ENCODE results near the gene C3orf52.

The C3orf52 gene

DNA sequence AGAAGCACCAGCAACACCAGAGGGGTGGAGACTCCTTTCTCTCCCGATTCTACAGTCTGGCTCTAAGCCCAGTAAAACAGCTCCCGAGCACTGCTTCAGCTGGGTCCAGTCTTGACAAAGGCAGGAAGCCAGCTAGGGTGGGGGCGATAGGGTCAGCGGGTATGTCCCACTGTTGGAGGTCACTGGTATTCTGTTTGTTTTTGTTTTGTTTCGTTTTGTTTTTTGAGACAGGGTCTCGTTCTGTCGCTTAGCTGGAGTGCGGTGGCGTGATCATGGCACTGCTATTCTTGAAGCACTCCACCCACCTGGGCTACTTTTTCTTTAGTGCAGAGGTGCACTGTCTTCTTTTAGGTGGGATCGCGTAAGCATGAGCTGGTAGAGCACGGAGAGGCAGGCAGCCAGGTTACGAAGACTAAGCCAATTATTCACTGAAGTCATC lies 30.6 kb downstream of the C3orf52 start:
- no peak for DNase-seq (ENCODE audit: low spot score in 2 of 2)
- H3K9me3 ChIP-seq: no peaks in the 10 kb centered on the region; the same call in 1 of the 2 replicates
- in situ Hi-C loops (cut with MboI; ENCODE audit: low sequenced_read_pairs): loop anchor here (10.0 to 25.0 kb wide), 2 partner anchors 171 to 408 kb away; partner anchors contain the start of gene SLC9C1
- no peaks in the 10 kb centered on the region; the same call in 1 of the 2 replicates for H3K36me3 ChIP-seq (replicated peaks)
- no peaks in the 10 kb centered on the region for H3K27me3 ChIP-seq (ENCODE audit: low read depth)
- no peak overlapping the region for H3K4me3 ChIP-seq
- H3K4me1 ChIP-seq: peaks cover 16% of the 10 kb centered on the region

DNA sequence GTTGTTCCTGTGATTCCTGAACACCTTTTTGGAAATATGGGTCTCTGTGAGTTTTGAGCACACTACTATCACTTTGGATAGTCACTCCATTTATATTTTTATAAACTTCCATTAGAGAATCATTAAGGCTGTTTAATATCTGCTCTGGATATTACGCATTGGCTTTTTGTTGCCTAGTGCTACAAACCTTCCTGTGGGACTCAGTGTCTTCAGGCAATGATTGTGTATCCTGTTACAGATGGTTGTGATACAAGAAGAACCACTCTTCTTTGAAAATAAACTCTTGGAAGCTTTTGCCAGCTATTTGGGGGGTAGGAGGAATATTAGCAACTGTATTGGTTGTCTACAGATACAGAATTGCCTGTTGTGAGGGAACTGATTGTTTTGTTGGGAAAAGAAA lies 31.2 kb downstream of the C3orf52 start:
- Histone ChIP-seq H3K36me3 (replicated peaks) (no peaks in the 10 kb centered on the region; the same call in 1 of the 2 replicates), H3K4me1 (peaks cover 16% of the 10 kb centered on the region)

DNA sequence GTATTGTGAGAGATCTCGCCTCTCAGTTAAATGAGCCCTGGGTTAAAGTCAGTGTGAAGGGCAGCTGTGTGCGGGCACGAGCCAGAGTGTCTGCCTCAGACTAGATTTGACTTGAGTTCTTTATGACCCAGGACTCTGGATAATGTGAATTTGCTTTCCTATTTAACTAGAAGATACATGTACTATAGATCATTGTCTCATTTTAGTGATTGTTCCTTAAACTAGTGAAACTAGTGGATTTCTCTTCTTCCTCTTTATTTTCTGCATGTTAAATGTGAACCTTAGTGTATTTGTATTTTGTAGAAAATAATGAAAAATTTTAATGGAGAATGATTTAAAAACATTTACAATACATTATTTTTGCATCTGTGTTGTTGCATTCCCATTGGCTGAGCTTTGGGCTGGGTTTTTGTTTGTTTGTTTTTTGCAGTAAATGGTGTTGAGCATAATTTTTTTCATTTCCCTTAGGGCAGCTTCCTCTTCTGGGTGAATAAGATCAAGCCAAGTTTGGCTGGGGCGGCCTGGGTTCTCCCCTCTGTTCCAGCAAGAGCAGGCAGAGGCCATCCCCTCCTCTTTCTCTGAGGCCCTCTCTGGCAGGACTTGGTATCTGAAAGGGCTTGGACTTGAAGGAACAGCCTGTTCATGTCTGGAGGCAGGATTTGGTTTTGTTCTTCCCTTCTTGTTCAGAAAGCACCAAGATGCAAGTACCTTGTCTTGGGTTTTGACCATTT lies 31.8 kb downstream of the C3orf52 start:
- Histone ChIP-seq H3K4me3 (no peak overlapping the region), H3K36me3 (replicated peaks) (no peaks in the 10 kb centered on the region; the same call in 1 of the 2 replicates), H3K27me3 (ENCODE audit: low read depth) (no peaks in the 10 kb centered on the region), H3K9me3 (no peaks in the 10 kb centered on the region; the same call in 1 of the 2 replicates), H3K4me1 (peaks cover 16% of the 10 kb centered on the region)
- peak in 1 of 2 experiments; percentile 18 for DNase-seq (ENCODE audit: low spot score in 2 of 2)
- in situ Hi-C loops (cut with MboI; ENCODE audit: low sequenced_read_pairs): loop anchor here (10.0 to 25.0 kb wide), 2 partner anchors 169 to 407 kb away; partner anchors contain the start of gene SLC9C1

More for the DNA sequence above, 31.2 kb downstream of the C3orf52 start:
- no peaks in the 10 kb centered on the region for H3K27me3 ChIP-seq (ENCODE audit: low read depth)
- H3K4me3 ChIP-seq: no peak overlapping the region
- in situ Hi-C loops (cut with MboI; ENCODE audit: low sequenced_read_pairs): loop anchor here (10.0 to 25.0 kb wide), 2 partner anchors 170 to 407 kb away; partner anchors contain the start of gene SLC9C1
- DNase-seq (ENCODE audit: low spot score in 2 of 2): no peak
- no peaks in the 10 kb centered on the region; the same call in 1 of the 2 replicates for H3K9me3 ChIP-seq

DNA sequence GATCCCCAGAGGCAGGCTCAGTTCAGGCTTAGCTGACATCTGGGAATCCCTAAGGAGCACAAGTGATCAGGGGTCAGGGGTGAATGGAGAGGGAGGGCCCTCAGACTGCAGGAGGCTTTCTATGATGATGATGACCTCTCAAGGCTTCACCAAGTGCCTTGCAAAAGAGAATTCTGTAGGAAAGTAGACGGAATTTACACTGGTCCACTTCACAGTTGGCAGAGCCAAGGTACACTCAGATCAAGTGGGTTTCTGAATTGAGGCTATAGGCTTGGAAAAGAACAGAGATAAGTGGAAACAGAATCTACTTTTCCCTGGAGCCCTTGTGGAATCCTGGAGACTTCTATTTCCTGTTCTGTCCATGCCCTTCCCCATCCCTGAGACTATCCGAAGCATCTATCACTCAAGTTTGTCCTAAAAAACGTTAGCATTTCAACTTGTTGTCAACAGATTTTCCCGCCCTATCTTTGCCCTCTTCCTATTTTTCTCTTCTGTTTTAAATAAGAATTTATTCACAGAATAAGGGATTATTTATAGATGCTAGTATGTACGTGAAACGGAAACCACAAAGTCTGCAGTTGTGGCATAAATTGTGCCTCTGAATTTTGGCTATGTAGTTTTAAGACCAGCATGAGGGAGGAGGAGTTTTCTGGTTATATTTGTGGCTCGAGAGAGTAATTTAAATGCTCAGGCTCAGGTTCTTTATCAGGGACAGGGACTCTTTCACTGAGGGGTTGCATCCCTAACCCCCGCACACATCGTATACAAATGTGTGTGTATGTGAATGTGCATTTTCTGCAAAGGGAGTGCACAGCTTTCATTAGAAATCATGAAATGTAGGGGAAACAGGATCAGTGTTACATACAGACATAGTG lies 34.0 kb downstream of the C3orf52 start:
- Histone ChIP-seq H3K9me3 (no peaks in the 10 kb centered on the region), H3K27me3 (ENCODE audit: low read depth) (no peaks in the 10 kb centered on the region), H3K4me1 (peaks cover 16% of the 10 kb centered on the region), H3K4me3 (no peak overlapping the region), H3K36me3 (replicated peaks) (no peaks in the 10 kb centered on the region; the same call in 1 of the 2 replicates)
- no peak for DNase-seq (ENCODE audit: low spot score in 2 of 2)
- in situ Hi-C loops (cut with MboI; ENCODE audit: low sequenced_read_pairs): loop anchor here (10.0 to 25.0 kb wide), 2 partner anchors 167 to 405 kb away; partner anchors contain the start of gene SLC9C1

DNA sequence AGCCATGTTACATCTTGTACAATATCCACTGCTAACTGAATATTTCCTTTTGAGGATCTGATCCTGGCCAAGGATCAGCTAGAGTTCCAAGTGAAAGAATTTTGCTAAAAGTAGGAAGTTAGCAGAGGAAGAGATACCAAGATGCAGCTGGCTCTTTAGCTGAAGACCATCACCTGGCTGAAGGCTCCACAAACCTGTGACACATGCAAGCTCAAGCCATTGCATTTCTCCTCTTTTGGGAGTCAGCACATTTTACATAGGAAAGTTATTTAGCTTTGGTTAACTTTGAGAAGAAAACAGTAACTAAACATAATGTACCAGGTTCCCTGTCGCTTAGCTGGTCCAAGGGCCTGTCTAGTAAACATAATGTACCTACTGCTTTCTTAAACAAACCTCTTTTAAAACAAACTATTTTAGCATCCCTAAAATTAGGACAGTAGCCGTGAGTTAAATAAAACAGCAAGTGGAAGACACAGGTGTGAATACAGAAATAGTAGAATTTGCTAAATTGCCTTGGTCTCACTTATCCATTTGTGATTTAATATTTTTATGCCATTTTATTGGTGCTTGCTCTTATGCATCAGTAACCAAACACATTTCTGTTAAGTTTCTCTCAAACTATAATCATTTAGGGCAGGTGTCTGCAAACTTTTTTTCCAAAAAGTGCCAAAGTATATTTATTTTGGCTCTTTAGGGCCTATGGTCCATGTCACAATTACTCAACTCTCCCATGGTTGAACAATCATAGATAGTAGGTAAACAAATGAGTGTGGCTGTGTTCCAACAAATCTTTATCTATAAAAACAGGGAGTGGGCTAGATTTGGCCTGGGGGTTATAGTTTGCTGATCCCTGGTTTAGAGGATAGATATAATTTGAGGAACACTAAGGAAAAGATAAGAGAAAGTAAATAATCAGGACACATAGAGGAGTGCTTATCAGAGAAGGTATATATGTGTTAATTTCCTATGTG lies 35.7 kb downstream of the C3orf52 start:
- DNase-seq (ENCODE audit: low spot score in 2 of 2): no peak
- peaks cover 23% of the 10 kb centered on the region for H3K4me1 ChIP-seq
- no peaks in the 10 kb centered on the region for H3K36me3 ChIP-seq (replicated peaks)

DNA sequence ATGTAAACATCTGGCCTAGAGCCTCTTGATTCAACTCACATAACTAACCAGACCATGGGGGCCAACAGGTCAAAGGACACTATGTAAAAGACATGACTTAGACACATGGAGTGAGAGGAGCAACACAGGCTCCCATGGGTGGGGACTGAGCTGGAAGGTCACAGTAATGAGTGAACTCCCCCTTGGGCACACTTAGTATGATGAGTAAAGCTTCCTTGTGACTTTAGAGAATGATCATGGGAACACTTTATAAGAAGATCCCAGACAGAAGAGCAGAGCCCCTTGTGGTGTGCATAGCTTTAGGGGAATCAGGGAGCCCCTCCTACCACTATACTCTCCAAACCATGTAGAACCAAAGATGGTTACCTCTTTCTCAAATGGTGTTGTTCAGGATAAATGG lies 36.7 kb downstream of the C3orf52 start:
- in situ Hi-C loops (cut with MboI; ENCODE audit: low sequenced_read_pairs): loop anchor here (25.0 kb wide), 1 partner anchor 164 kb away; the partner anchor contains the start of gene SLC9C1
- Histone ChIP-seq H3K4me1 (peaks cover 31% of the 10 kb centered on the region), H3K36me3 (replicated peaks) (no peaks in the 10 kb centered on the region), H3K27me3 (ENCODE audit: low read depth) (no peaks in the 10 kb centered on the region), H3K9me3 (no peaks in the 10 kb centered on the region), H3K4me3 (no peak overlapping the region)
- no peak for DNase-seq (ENCODE audit: low spot score in 2 of 2)

More for the DNA sequence above, 35.7 kb downstream of the C3orf52 start:
- in situ Hi-C loops (cut with MboI; ENCODE audit: low sequenced_read_pairs): loop anchor here (25.0 kb wide), 1 partner anchor 165 kb away; the partner anchor contains the start of gene SLC9C1
- no peaks in the 10 kb centered on the region for H3K9me3 ChIP-seq
- H3K27me3 ChIP-seq (ENCODE audit: low read depth): no peaks in the 10 kb centered on the region
- H3K4me3 ChIP-seq: no peak overlapping the region

DNA sequence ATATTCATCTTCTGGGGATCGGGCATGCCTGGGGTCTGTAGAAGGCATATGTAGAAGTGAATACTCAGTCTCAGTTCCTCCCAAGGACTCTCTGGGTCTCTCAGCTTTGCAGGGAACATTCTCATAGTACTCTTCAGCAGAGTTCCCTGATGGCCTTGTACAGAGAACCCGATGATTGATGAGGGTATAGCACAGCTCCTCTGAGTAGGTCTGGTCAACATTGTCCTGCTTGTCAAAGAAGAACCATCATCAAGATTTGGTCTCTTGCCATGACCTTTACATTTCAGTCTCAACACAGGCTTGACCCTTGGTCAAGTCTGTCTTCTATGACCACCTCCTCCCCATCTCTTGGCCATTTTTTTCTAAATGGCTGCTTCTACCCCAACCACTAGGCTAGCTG lies 37.4 kb downstream of the C3orf52 start:
- peaks cover 30% of the 10 kb centered on the region for H3K4me1 ChIP-seq
- in situ Hi-C loops (cut with MboI; ENCODE audit: low sequenced_read_pairs): loop anchor here (25.0 kb wide), 1 partner anchor 164 kb away; the partner anchor contains the start of gene SLC9C1
- H3K9me3 ChIP-seq: no peaks in the 10 kb centered on the region
- no peak for DNase-seq (ENCODE audit: low spot score in 2 of 2)
- no peaks in the 10 kb centered on the region for H3K36me3 ChIP-seq (replicated peaks)
- H3K27me3 ChIP-seq (ENCODE audit: low read depth): no peaks in the 10 kb centered on the region
- H3K4me3 ChIP-seq: no peak overlapping the region

DNA sequence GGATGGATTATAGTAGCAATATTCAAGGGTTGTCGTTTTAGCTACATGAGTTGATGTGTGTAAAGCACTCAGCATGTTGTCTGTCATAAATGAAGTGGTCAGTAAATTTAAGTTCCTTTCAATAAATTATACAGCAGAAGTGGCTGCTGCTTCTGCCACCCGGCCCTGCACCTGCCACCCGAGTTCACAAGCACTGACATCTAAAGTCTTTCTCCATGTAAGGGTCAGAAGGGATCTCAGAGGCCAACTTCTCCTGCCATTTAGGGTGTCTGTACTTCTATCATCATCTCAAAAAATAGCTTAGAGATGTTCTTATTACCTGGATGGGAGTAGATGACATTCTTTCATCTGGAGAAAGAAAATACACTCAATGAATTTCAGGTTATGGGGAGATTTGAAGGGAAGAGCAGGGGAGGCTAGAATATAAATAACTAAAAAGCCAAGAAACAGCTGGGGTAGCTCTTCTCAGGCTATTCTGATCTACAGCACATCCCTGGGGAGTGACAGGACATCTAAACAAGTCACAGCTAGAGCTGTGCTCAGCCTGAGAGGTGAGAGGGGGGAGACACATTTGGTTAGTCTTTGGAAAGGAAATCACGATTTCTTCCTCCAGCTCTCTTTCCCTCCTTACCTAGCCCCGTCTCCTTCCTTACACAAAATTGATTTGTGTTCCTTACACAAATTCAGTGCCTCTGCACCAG lies 38.9 kb downstream of the C3orf52 start:
- no peak for DNase-seq (ENCODE audit: low spot score in 2 of 2)
- no peaks in the 10 kb centered on the region for H3K9me3 ChIP-seq
- H3K4me1 ChIP-seq: peaks cover 25% of the 10 kb centered on the region
- H3K4me3 ChIP-seq: no peak overlapping the region
- in situ Hi-C loops (cut with MboI; ENCODE audit: low sequenced_read_pairs): loop anchor here (25.0 kb wide), 1 partner anchor 162 kb away; the partner anchor contains the start of gene SLC9C1
- H3K27me3 ChIP-seq (ENCODE audit: low read depth): no peaks in the 10 kb centered on the region
- no peaks in the 10 kb centered on the region for H3K36me3 ChIP-seq (replicated peaks)

DNA sequence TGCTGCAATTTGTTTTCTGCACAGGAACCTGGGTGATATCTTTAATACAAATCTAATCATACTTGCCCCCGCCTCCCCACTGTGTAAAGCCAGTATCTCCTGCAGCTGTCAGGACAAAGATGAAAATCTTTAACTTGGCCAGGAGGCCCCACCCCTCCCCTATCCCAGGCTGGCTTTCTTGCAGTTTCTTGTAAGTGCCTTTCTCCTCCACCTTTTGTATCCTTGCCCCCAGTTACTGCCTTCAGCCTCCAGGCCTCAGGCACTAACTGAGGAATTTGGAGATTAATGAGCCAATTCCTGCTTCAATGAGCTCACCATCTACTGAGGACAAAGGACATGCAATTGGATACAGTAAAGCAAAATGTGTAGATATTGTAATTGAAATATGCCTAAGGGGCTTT lies 40.3 kb downstream of the C3orf52 start:
- in situ Hi-C loops (cut with MboI; ENCODE audit: low sequenced_read_pairs): no loop called here
- H3K9me3 ChIP-seq: no peaks in the 10 kb centered on the region
- no peaks in the 10 kb centered on the region for H3K27me3 ChIP-seq (ENCODE audit: low read depth)
- DNase-seq (ENCODE audit: low spot score in 2 of 2): peak; percentile 87 to 99
- no peak overlapping the region for H3K4me3 ChIP-seq
- peaks cover 24% of the 10 kb centered on the region for H3K4me1 ChIP-seq
- H3K36me3 ChIP-seq (replicated peaks): no peaks in the 10 kb centered on the region

DNA sequence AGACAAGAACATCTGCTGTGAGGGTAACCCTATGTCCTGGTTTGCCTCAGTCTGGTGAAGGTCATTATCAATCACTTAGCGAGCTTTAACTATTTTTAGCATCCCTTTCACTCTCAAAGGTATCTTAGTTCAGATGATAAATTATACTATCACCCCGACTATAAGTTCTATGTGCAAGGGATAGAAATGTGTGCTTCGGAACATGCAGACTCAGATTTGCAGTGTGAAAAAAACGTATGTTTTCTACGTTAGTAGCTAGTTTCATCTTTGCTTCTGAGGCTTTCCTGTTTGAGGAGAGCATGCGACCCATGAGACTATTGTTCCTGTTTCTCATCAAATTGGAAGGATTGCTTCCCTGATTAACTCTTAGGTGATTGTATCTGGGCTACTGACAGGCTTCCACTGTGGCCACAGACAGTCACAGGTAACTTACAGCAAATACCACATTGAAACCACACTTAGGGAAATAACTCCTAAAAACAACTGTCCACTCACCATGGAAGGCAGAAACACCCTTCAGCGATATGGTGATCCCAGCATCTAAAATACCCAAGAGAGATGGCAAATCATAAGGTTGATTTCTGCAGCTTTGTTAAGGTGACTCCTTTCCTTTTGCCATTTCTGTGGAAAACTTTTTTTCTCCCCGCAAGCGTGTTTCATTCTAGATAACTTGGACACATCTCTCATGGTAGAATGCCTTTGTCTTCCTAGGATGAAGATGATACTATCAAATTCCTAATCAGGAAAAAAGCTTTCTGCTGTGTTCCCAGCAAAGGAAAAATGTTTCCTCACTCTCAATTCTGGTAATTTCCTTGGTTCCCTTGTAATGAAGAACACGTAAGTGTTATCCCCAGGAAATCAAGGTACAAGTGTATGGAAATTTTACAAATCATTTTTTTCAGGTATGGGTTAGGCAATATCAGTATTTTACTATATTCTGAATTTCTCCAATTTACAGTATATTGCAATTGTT lies 41.6 kb downstream of the C3orf52 start:
- Histone ChIP-seq H3K4me1 (peaks cover 24% of the 10 kb centered on the region), H3K27me3 (ENCODE audit: low read depth) (no peaks in the 10 kb centered on the region), H3K36me3 (replicated peaks) (no peaks in the 10 kb centered on the region), H3K4me3 (no peak overlapping the region), H3K9me3 (no peaks in the 10 kb centered on the region)
- in situ Hi-C loops (cut with MboI; ENCODE audit: low sequenced_read_pairs): no loop called here
- DNase-seq (ENCODE audit: low spot score in 2 of 2): no peak
